HG02678 (cell line): ENCODE measurements around the gene ELAC2.

Source experiments
- ATAC-seq: cut with Tn5 transposase; IDR thresholded peaks from one replicate; pipeline ENCODE4 v1.9.1; 2021; ENCODE audit warnings: mild to moderate bottlenecking, moderate library complexity; ENCODE audit not compliant: unreplicated experiment

Gene ELAC2

GRCh38 chr17:12955521-12955920 lies 62.3 kb downstream of the ELAC2 start:
- ATAC-seq = no peak

GRCh38 chr17:12953156-12953555 lies 64.7 kb downstream of the ELAC2 start:
- ATAC-seq = no peak

DNA sequence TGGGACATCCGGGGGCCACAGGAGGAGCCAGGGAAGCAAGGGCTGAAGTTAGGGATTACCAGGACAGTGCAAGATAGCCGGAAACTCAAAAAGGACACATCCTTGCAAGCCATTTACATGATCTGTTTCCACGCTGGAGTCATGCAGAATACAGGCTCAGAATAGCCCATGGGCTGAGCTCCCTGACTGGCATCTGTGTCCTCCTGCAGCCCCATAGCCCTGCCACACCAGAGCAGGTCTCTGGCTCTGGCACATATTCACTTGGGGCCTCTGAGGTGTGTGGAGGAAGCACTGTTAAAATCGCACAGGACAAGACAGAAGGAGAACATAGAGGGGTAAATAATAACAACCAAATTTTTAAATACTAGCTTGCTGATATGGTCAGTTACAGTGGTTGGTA lies 65.8 kb downstream of the ELAC2 start:
- ATAC-seq = no peak

GRCh38 chr17:12947047-12947446 lies 70.8 kb downstream of the ELAC2 start:
- ATAC-seq = no peak
